HG02588 (cell line): Measurements from ENCODE around the gene AMOTL2.

Experiments used
- ATAC-seq: cut with Tn5 transposase; IDR thresholded peaks from one replicate; pipeline ENCODE4 v1.9.1; 2021; ENCODE audit warnings: mild to moderate bottlenecking, moderate library complexity; ENCODE audit not compliant: unreplicated experiment

The AMOTL2 gene

DNA sequence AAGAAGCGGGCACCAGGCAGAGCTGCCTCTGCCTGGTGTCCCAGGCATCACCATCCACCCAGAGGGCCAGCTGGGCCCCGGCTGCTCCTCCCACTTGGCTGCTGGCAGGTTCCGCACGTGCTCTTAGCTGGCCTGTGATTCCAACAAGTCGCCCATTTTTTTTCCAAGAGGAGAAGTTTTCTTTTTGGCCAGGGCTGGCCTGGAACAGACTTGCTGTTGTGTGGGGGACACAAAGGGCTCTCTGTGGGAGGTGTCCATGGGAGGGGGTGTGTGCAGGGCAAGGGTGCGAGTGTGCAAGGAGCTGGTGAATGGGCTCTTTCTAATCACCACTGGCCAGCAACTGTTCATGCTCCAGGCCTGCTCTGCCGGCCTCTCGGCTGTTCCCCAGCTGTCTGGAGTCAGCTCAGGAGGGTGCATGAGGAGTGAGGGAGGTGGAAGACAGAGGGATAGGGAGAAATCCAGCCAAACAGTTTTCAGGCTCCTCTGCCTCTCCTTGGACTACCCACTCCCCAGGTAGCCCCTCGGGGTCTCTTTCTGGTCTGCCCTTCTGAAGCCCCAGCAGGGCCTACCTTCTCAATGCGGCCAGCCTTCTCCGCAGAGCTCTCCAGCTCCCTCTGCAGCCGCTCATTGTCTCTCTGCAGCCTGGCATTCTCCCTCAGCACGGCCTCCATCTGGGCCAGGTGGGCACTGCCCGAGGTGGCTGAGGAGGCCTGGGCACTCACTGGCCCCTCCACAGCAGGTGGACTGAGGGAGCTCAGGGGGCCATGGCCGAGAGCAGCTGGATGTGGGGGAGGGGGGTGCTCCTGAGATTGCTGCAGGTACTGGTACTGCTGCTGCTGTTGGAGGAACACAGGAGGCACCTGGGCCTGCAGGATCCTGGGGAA is 7.1 kb downstream of the AMOTL2 start:
- ATAC-seq = no peak

DNA sequence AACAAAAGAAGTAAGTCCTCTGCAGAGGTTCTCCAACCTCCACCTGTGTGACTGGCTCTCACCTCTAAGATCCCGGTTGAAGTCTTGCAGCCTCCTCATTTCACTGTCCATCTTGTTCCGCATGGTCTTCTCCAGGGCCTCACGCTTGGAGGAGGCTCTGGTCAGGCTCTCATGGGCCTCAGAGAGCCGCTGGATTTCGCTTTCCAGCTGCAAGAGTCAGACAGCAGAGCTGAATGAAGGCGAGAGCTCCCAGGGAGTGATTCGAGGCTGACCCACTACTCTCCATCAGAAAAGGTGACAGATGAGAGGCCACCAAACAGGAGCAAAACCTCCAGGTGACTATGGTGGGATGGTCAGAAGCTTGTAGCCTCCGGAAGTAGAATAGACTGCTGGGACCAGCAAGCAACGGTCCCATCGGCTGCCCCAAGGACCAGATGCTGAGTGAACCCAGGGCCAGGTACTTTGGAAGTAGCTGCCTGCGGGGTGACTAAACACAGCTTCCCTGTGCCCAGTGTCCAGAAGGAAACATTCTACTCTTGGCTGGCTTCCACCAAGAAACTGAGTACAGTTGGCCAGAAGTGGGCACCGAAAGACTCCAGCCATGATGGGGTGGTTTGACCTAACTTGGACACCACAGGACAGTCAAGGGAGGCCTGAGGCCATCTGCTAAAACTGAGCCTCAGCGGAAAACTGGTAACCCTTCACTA is 7.9 kb downstream of the AMOTL2 start:
- no peak for ATAC-seq

DNA sequence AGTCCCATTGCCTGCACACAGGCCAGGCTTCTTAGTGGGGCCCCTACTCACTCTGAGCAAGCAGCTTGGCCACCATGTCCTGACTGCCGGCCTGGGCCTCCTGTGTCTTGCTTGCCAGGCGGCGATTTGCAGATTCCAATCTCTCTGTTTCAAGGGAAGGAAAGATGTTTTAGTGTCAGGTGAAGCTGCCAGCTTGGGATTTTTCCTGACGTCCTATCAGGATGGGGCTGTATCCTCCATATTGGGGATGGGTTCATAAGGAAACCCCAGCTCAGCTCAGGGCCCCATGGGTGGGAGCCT is 8.5 kb downstream of the AMOTL2 start:
- ATAC-seq = no peak

DNA sequence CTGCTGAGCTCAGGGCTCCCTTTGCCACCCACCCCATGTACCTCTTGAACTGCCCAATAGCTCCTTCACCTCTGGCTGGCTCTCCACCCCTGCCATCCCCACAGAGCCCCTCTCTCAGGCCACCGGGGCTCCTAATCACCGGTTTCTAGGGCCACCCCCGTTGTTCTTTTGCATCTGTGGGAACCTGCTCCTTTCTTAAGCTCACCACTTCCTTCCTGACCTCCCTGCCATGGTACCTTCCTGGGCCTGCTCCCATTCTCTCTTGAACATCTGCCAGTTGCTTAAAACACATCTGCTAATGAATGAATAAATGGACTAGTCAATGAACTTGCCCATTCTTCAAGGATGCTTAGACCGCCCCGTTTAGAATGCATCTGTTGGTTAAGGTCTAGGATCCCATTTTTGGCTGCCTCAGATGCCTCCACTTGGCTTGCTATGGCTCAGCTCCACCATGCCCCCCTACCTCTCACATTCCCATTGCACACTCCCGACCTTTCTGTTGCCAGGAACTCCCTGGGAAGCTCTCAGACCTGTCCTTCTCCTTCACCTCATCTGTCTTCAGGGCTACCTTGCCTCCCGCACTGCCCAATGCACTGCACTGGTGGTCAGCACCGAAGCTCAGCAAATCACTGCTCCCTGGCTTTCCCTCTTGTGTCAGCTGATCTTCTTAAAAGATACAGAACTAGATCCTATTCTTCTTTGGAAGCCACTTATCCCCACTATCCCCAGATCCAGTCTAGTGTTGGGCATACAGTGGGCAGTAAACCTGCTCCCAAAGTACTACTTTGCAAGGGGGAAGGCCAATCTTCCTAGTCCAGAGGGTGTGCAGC is 9.1 kb downstream of the AMOTL2 start:
- no peak for ATAC-seq

DNA sequence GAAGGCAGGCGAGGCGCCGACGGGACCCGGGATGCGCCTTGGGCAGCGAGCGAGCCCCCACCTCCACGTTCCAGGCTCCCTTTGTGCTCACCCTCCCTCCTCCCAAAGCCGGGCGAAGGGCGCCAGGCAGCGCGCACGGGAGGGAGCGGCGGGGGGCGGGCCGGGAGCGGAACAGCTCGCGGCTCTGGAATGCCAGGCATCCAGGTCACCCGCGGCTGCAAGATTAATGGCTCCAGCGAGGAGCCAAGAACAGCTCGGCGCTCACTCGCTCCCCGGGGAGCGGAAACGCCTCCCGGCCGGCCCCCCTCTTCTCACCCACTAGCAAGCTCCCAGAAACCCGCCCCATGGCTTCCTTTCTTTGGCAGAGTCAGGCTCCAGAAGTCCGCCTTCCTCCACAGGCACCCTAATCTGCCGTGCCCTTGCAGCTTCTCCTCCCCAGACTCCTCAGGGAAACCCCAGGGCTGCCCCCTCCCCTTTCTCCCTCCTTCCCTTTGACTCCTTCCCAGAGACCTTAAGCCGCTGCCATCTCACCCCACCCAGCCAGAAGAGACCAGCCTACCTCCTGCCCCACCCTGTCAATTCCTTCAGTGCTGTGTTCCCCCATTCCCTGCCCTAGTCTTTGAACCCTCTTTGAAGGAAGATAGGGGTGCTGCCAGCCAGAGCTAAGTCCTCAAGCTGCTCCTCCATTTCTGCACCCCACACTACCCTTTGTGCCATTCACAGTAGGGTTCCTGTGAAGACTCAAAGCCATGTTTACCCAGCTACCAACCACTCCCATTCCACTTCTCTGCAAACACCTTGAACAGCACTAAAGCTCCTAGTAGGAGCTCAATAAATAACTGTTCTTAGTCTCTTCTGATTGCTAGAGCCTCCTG is 9.9 kb downstream of the AMOTL2 start:
- no peak for ATAC-seq

DNA sequence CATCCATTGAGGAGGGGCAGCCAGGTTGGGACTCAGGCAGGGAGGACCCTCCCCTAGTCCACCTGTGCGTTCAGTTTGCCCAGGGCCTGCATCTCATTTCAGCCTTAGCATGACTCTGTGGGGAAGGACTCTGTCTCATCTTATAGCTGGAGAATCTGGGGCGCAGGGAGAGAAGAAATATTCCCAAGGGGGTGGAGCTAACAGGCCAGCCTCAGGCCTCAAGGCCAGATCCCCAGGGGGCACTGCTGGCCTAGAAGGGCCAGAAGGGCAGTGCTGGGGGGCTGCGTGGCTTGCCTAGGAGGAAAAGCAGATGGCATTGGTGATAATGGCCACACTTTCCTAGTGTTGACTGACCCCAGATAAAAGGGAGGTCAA is 10.9 kb downstream of the AMOTL2 start:
- ATAC-seq = no peak

DNA sequence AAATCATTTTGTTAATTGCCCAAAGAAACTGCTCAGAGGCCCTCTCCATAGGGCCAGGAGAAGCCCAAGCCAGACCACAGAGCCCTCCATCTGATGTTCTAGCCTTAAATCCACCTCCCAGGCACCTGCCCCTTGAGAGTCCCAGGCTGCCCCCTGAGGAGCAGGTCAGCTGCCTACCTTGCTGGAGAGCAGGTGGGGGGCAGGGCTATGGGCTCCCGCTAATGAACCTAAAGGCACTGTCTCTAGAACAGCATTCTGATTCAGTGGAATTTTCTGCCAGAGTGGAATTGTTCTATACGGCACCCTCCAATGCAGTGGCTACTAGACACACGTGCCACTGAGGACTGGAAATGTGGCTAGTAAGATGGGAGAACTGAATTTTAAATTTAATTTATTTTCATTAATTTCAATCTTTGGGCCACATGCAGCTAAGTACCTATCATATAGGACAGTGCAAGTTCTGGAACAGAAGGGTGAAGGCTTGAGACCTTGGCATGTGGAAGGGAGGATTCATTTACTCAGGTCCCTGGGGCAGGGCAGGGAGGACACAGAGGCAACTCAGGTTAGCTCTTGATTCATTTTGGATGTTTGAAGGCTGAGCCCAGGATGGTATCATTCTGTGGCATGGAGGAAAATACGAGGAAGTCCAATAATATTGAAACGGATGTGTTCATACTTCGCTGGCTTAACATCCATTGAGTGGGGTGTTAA is 11.4 kb downstream of the AMOTL2 start:
- no peak for ATAC-seq

DNA sequence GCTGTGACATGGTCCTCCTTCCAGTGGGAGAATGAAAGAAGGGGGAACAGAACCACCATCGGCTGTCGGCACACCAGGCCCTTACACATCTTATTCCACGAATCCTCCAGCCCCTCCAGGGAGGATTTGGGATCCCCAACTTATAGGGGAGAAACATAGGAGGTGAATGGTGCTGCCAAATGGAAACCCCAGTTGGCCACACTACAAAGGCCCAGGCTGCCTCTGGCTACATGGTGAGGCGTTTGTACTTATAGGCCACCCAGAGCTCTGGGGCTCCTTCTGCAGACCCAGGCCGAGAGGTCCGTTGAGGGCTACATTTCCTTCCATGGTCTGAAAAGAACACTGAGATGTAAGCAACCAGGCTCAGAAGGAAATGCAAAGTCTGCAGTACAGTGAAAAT is 12.0 kb downstream of the AMOTL2 start:
- no peak for ATAC-seq

DNA sequence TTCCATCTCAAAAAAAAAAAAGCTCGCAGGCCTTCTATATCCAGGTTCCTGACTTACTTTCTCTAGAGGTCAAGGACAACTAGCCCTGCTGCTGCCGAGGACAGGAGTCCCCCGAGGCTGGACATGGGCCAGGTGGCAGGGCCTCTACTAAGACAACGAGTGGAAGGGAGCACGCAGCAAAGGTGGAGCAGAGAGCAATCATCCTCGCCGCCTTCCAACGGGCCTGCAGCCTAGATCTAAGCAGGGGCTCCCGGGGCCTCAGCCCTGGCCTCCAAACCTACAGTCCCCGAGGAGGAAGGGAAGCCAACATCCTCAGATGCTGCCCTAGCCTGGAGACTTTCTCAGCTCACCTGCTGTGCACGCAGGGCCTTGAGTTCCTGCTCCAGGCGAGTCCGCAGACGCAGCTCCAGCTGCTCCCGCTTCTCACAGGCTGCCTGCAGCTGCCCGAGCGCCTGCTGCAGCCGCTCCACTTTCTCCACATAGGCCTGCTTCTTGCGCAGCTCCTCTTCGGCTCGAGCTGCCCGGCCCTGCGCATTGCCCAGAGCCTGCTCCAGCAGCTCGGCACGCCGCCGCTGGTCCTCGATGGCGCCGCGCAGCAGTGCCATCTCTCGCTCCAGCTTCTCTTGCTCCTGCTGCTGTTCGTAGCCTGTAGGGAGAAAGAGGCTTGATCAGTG is 12.9 kb downstream of the AMOTL2 start:
- ATAC-seq = no peak

DNA sequence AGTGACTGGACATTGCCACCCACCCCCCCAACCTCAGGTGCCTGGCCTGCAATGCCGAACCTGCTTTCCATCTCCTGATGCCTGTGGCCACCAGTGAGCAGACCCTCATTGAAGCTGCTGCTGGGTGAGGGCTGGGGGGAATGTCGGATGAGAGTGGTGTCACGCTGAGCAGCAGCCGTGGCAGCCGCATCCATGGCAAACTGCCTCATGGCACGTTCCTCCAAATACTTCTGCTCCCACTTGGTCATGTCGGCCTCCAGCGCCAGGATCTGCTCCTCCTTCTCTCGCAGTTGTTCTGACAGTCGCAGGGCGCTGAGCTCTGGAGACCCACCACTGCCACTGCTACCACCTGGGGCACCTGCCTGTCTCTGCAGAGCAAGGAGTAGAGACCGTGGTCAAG is 14.2 kb downstream of the AMOTL2 start:
- ATAC-seq = no peak

DNA sequence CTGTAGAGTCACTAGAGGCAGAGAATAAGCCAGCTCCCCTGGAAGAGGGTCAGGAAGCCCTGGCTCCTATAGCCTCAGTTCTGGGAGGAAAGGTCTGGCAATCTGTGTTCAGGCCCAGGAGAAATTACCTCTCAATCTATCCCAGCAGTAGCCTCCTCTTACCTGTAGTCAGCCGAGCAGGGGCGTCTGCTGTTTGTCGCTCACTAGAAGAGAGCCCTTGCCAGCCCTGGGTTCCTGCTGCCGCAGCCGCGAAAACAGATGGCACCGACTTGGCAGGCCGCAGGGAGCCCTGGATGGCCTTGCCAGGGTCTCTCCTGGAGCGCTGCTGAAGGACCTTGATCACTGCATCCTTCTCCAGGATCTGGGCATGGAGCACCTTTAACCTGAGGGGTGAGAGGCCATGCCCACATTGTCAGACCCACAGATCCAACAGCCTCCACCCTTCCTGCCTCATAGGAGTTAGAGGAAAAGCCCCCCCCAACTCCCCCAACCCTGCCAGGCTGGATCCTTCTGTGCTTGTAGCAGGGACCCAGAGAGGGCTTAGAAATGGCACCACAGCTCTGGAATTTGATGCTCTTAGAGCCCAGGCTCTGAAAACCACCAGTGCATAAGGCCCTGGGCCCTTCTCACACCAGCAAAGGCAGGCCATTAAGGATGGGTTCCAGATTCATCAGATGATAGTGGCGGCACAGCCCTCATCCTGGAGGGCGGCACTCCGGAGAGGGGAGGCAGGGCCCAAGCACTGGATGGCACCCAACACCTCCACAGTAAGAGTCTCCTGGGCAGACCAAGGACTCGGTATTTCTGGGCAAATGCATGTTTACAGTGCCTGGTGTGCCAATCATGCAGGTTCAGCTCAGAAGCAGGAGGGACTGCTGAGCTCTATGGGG is 14.9 kb downstream of the AMOTL2 start:
- no peak for ATAC-seq

DNA sequence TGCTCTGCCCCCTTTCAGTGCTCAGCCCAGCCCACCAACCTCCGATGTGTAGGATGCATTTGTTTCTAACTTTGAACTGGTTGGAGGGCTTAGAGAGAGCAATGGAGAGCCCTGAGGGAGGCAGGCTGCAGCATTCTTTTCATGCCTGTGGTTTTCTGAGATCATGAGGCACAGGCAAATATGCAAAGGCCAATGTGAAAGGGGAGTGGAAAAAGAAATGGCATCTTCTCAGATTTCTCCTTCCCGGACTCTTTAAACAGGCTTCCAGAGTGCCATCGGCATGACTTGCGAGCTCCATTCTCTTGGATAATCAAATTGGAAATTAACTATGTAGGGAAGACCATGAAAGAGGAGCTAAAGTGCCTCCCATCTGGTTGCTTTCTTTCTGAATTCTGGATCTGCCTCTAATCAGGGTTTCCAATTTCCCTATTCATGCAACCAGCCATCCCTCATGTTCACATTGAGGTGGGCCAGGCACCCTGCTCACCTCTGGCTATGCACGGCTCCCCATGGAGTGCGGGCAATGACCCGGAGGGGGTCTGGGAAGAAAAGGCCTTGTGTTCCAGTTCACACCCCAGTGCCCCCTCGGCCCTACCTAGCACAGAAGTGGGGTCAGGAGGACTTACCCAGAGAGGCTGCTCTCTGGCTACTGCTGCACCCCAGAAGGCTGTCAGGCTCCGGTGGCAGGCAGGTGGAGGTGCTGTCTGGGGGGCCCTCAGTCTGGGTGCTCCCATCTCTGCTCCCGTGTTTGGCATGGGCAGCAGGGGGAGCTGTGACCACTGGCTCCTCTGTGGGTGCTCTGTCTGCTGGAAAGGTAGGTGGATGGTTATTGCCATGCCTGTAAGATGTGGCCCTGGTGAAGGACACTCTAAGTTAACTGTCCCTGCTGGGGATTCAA is 16.1 kb downstream of the AMOTL2 start:
- ATAC-seq = no peak

DNA sequence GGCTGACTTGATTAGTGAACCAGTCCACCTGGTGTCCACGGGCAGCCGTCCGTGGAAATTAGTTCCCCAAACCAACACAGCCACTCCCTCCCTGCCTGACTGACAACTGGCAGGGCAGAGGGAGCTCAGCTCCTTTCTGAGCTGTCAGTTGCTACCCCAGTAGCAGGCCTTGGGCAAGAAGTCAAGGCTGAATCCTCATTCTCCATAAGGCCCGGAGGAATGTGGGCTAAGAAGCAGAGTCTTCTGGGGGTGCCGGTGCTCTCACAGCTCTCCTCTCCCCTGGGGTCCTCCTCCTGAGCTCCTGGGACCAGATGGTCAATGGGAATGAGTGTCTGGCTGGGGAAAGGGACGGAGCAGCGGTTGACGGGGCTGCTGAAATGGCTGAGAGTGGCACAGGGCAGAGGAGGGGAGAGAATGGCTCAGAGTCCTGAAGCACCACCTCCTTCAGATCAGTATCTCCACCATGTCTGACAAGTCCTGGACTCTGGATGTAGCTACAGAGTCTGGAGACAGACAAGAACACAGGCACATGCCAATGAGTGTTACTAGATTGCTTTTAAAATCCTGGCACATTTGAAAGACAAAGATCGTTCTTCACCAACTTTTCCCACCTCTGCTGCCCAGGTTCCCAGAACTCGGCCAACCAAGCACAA is 16.9 kb downstream of the AMOTL2 start:
- ATAC-seq = no peak

DNA sequence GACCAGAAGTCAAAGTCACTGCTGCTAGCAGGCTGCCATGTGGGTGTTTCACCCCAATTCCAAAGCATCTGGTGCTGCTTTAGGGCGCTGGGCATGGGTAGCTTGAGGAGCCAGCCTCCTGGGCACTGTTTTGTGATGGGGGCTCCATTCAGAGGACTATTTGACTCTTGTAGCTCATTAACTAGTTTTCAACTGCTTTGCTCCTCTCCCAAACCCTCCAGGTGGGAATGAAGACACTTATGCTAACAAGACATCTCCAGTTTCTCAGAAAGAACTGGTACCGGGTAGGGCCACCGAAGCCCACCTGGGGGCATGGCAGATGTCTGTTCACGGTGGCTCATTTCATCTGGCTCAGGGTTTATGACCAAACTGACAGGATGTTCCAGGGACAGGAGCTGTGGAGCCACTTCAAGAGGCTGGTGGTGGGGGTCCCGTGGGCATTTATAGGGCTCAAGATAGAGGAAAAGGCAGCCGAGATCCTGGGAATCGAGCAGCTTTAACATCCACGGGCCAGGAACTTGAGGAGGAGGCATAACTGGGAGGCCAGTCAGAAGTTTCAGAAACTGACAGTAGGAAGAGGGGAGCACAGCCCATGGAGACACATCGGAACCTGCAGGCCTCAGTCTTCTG is 17.7 kb downstream of the AMOTL2 start:
- no peak for ATAC-seq

DNA sequence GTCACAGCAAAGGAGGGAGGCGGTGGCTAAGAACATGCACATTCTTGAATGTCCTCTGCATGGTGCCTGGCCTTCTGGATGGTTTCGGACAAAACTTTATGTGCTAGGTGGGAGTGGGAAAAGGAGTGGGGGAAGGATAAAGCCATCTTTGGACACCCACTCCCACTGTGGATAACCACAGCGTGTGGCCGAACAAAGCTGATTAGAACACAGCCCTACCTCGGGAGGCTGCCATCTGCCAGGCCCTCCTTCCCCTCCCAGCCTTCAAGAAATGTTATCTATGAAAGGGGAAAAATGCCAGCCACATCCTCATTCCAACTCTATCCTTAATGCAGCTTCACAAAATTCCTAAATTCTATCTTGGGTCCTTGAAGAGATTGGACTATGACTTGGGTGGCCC is 18.8 kb downstream of the AMOTL2 start:
- no peak for ATAC-seq

DNA sequence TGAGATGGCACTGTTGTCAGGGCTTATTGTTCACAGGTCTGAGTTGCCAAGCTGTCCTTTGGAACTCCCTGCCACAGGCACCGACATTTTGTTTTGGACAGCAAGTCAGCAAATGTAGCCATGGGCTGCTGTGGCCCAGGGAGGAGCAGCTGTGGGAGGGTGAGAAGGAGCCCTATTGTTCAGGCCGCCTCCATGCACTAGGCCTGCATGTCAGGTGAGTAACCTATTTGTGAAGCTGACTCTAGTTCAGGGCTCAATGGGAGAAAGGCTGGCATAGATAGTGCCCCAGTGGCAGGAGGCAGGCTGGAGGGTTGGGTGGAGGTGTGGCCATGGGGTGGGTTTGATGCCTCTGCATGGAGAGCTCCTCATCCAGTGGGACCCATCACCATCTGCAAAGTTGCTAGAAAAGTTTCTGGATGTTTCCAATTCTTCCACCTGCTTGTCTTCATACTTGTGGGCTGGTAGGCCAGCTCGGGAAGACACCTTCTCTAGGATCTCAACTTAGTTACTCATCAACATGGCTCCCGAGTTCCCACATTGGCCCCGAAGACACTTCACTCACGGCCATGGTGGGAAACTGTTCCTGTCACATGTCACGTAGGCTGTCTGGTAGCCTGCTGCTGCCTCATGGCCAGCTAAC is 19.5 kb downstream of the AMOTL2 start:
- ATAC-seq = no peak
